ENCODE measurements around the gene HDAC3.

Gene HDAC3

DNA sequence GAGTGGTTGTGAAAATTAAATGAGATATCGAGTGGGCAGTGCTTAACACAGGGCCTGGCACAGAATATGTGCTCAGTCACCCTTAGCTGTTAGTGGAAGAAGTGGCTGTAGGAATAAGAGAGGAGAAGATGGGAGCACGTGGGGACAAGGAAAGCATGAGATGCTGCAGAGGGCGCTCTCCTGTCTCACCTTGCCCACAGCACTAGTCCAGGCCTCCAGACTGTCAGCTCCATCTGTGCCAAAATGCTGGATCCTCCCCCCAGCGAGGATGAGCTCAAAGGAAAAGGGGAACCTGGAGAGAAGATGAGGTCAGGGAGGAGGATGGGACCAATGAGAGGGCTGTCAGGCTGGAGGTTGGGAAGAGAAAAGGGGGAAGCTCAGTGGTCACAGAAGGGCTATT, 32.9 kb upstream of the HDAC3 start:
- H3K4me3 ChIP-seq (replicated peaks; ENCODE audit: low read depth, low read length), result no peak overlapping the region
- TF ChIP-seq, protein P1, sequence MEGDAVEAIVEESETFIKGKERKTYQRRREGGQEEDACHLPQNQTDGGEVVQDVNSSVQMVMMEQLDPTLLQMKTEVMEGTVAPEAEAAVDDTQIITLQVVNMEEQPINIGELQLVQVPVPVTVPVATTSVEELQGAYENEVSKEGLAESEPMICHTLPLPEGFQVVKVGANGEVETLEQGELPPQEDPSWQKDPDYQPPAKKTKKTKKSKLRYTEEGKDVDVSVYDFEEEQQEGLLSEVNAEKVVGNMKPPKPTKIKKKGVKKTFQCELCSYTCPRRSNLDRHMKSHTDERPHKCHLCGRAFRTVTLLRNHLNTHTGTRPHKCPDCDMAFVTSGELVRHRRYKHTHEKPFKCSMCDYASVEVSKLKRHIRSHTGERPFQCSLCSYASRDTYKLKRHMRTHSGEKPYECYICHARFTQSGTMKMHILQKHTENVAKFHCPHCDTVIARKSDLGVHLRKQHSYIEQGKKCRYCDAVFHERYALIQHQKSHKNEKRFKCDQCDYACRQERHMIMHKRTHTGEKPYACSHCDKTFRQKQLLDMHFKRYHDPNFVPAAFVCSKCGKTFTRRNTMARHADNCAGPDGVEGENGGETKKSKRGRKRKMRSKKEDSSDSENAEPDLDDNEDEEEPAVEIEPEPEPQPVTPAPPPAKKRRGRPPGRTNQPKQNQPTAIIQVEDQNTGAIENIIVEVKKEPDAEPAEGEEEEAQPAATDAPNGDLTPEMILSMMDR (IDR thresholded peaks at IDR 0.05; ENCODE audit: low read depth, low read length, missing control alignments), result peak; percentile 15
- DNase-seq (ENCODE audit: extremely low read depth, low read depth), result no peak

DNA sequence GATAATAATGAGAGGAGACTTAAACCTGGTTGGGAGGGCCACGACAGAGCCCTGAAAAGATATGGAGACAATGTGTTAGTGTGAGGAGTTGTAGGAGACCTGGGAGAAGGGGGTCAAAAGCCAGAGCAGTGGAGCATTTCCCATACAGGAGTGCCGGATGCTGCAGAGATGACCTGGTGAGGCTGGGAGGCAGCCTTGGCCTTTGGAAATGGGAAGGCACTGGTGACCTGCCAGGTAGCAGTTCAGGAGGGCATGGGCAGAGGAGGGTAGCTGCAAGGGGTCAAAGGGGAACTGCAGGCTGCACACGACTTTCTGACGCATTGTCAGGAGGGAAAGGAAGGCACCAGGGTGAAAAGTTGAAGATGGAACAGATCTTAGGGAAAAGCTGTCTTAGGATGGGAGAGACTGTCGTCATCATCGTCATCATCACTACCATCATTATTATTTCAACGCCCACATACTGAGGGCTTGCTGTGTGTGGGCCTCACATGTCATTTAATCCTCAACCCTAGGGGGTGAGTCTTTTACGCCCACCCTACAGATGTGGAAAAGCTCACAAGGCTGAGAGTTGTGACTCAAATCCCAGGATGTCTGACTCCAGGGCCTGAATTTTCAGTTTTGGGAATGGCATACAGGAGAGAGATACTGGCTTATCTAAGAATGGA, 32.1 kb upstream of the HDAC3 start:
- no peak overlapping the region for H3K4me3 ChIP-seq (replicated peaks; ENCODE audit: low read depth, low read length)
- no peak for DNase-seq (ENCODE audit: extremely low read depth, low read depth)
- TF ChIP-seq, protein P1 (IDR thresholded peaks at IDR 0.05; ENCODE audit: low read depth, low read length, missing control alignments), result no peak

- H3K4me3 ChIP-seq (replicated peaks; ENCODE audit: low read depth, low read length), result no peak overlapping the region
- DNase-seq (ENCODE audit: extremely low read depth, low read depth), result no peak
- TF ChIP-seq, protein P1 (IDR thresholded peaks at IDR 0.05; ENCODE audit: low read depth, low read length, missing control alignments), result no peak
Observed at GRCh38 chr5:141665995-141666940, 29.6 kb upstream of the HDAC3 start.

DNA sequence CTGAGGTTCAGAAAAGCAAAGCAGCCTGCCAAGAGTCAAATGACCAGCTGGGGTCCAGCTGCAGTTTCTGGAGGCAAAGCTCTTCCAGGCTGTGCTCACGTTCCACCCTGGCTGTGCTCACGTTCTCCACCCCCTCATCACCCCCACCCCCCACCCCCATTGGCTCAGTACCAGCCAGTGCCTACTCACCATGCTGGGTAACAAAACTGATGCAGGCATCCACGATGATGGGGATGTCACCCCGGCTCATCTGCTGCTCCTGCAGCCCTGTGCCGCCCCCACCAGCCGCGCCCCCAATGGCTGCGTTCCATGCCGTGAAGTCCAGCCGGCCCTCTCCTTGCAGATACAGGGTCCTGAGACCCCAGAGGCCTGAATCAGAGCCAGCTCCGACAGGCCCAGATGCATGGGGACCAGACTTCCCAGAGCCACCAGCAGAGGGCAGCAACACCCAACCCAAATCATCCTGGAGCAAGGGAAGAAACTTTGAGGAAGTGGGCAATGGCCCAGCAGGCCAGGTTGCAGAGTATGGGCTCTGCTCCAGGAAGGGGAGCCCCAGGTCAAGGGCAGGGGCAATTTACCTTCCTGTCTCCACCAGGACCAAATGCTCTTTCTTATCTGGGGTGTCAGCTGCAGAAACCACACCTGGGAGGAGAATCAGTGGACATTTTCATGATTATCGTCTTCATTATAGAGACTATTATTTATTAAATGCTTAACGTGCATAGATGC, 28.2 kb upstream of the HDAC3 start:
- DNase-seq (ENCODE audit: extremely low read depth, low read depth), result peak; percentile 41
- H3K4me3 ChIP-seq (replicated peaks; ENCODE audit: low read depth, low read length), result no peak overlapping the region
- TF ChIP-seq, protein P1 (IDR thresholded peaks at IDR 0.05; ENCODE audit: low read depth, low read length, missing control alignments), result peak; percentile 95

GRCh38 chr5:141663506-141663905, 26.9 kb upstream of the HDAC3 start:
- H3K4me3 ChIP-seq (replicated peaks; ENCODE audit: low read depth, low read length), result no peak overlapping the region
- no peak for DNase-seq (ENCODE audit: extremely low read depth, low read depth)
- TF ChIP-seq, protein P1 (IDR thresholded peaks at IDR 0.05; ENCODE audit: low read depth, low read length, missing control alignments), result no peak

- DNase-seq (ENCODE audit: extremely low read depth, low read depth), result no peak
Observed at GRCh38 chr5:141662028-141662427, 25.4 kb upstream of the HDAC3 start.

More at GRCh38 chr5:141662028-141662427, 25.4 kb upstream of the HDAC3 start:
- TF ChIP-seq, protein P1 (IDR thresholded peaks at IDR 0.05; ENCODE audit: low read depth, low read length, missing control alignments), result no peak
- no peak overlapping the region for H3K4me3 ChIP-seq (replicated peaks; ENCODE audit: low read depth, low read length)
